H1 (cell line): ENCODE results near the gene MARS2. TPM values are rescaled to one million over a fixed set of nuclear protein-coding genes. Genes with fewer than 3 reads are reported as not detected.

ENCODE experiments used
- CTCF ChIA-PET: fragments of 300-600 bp; sonication (Branson Sonifier 250); formaldehyde crosslinking; loops from one replicate; lab custom pipeline; 2021; ENCODE audit not compliant: partially characterized antibody; lab: Charles Lee
- POLR2A ChIA-PET: fragments of 300-600 bp; sonication (Branson Sonifier 250); formaldehyde crosslinking; loops from one replicate; lab custom pipeline; 2021; ENCODE audit warnings: inconsistent platforms; ENCODE audit not compliant: partially characterized antibody; lab: Charles Lee
- DNase-seq, 2 experiments: peaks; one replicate each; pipeline versions ENCODE4 v3.0.0 to v3.0.0-alpha.2; 2010 to 2022; ENCODE audit warnings: low spot score in 2 of 2, low read depth in 1 of 2, mixed read lengths in 1 of 2
- FAIRE-seq: peaks from 2 replicates; lab custom pipeline; 2011; peaks lifted over from hg19 to GRCh38; lab: Jason Lieb, UNC
- H2AFZ ChIP-seq: 2 replicates; pipeline ENCODE4 v1.8.1; 2012; ENCODE audit warnings: low read length, inconsistent platforms
- H2AK5ac ChIP-seq: 2 replicates; pipeline ENCODE4 v1.6.1; 2013; ENCODE audit warnings: low read depth, low read length
- H2BK120ac ChIP-seq: replicated peaks from 2 replicates; pipeline ENCODE3; 2013; ENCODE audit warnings: low read depth, low read length, inconsistent platforms
- H2BK12ac ChIP-seq: 2 replicates; pipeline ENCODE4 v1.6.1; 2013; ENCODE audit warnings: low read depth, low read length
- H2BK15ac ChIP-seq: 2 replicates; pipeline ENCODE4 v1.6.1; 2013; ENCODE audit warnings: low read length
- H2BK20ac ChIP-seq: 2 replicates; pipeline ENCODE4 v1.6.1; 2013; ENCODE audit warnings: low read length
- H2BK5ac ChIP-seq: 2 replicates; pipeline ENCODE4 v1.6.1; 2013; ENCODE audit warnings: low read depth, low read length
- H3K14ac ChIP-seq: 2 replicates; pipeline ENCODE4 v1.6.1; 2013; ENCODE audit warnings: inconsistent platforms; ENCODE audit not compliant: insufficient read length
- H3K18ac ChIP-seq: 2 replicates; pipeline ENCODE4 v1.6.1; 2013; ENCODE audit warnings: low read length; ENCODE audit errors: extremely low read depth
- H3K23ac ChIP-seq: 2 replicates; pipeline ENCODE4 v1.6.1; 2013; ENCODE audit warnings: inconsistent platforms; ENCODE audit not compliant: insufficient read length
- H3K23me2 ChIP-seq: 2 replicates; pipeline ENCODE4 v1.6.1; 2013; ENCODE audit warnings: low read depth, low read length
- H3K27ac ChIP-seq: 2 replicates; pipeline ENCODE4 v1.6.1; 2011; ENCODE audit warnings: low read depth, low read length, inconsistent platforms
- H3K27me3 ChIP-seq, 4 experiments: replicated peaks in 1 of 4; 1 replicate in 1 of 4; 2 replicates in 3 of 4; pipeline versions ENCODE4 v1.6.1 to v1.8.1; 2011 to 2013; ENCODE audit warnings: low read length in 3 of 4, mild to moderate bottlenecking in 3 of 4, inconsistent platforms in 2 of 4, mixed read lengths in 2 of 4, moderate library complexity in 1 of 4; ENCODE audit not compliant: control insufficient read depth in 3 of 4, insufficient read depth in 3 of 4; ENCODE audit errors: extremely low read depth in 1 of 4
- H3K36me3 ChIP-seq, 4 experiments: 2 replicates each; pipeline versions ENCODE4 v1.6.1 to v1.8.1; 2011 to 2013; ENCODE audit warnings: mild to moderate bottlenecking in 4 of 4, low read length in 3 of 4, moderate library complexity in 2 of 4, control low read depth in 1 of 4, inconsistent platforms in 1 of 4; ENCODE audit not compliant: insufficient read depth in 4 of 4, control insufficient read depth in 2 of 4
- H3K4ac ChIP-seq: replicated peaks from 2 replicates; pipeline ENCODE3; 2013; ENCODE audit warnings: low read length, low read depth, mixed read lengths, inconsistent platforms; ENCODE audit not compliant: insufficient read length
- H3K4me1 ChIP-seq, 4 experiments: replicated peaks in 1 of 4; 1 replicate in 1 of 4; 2 replicates in 3 of 4; pipeline versions ENCODE4 v1.6.1 to v1.8.1; 2011 to 2013; ENCODE audit warnings: low read length in 3 of 4, inconsistent platforms in 2 of 4, mixed read lengths in 1 of 4; ENCODE audit not compliant: insufficient read depth in 4 of 4, control insufficient read depth in 3 of 4
- H3K4me2 ChIP-seq, 2 experiments: 2 replicates each; pipeline versions ENCODE4 v1.6.1 to v1.8.1; 2011 to 2013; ENCODE audit warnings: low read depth in 2 of 2, low read length in 2 of 2, control low read depth in 1 of 2, inconsistent platforms in 1 of 2, mild to moderate bottlenecking in 1 of 2; ENCODE audit not compliant: insufficient read depth in 1 of 2
- H3K4me3 ChIP-seq, 4 experiments: fragments of 200-600, 300-600 bp in 1 of 4; sonication (generic), shearing (Covaris generic), sonication (Bioruptor Twin) in 1 of 4; 2 replicates each; pipeline versions ENCODE4 v1.5.1 to v1.8.1; 2011 to 2016; ENCODE audit warnings: low read length in 4 of 4, low read depth in 3 of 4, control low read depth in 2 of 4, inconsistent platforms in 2 of 4, mild to moderate bottlenecking in 2 of 4, mixed read lengths in 1 of 4, moderate library complexity in 1 of 4; ENCODE audit not compliant: insufficient read depth in 2 of 4; ENCODE audit errors: extremely low read depth in 1 of 4
- H3K56ac ChIP-seq: replicated peaks from 2 replicates; pipeline ENCODE3; 2013; ENCODE audit warnings: low read depth, mild to moderate bottlenecking, mixed read lengths, low read length, inconsistent platforms; ENCODE audit not compliant: insufficient read length
- H3K79me1 ChIP-seq: 2 replicates; pipeline ENCODE4 v1.6.1; 2013; ENCODE audit warnings: low read depth, low read length, control low read depth
- H3K79me2 ChIP-seq, 2 experiments: 2 replicates each; pipeline versions ENCODE4 v1.6.1 to v1.8.1; 2012 to 2013; ENCODE audit warnings: low read length in 2 of 2, mild to moderate bottlenecking in 2 of 2, inconsistent platforms in 1 of 2; ENCODE audit not compliant: insufficient read depth in 2 of 2, control insufficient read depth in 1 of 2
- H3K9ac ChIP-seq, 4 experiments: replicated peaks in 1 of 4; 1 replicate in 1 of 4; 2 replicates in 3 of 4; pipeline versions ENCODE4 v1.6.1 to v1.8.1; 2011 to 2013; ENCODE audit warnings: low read depth in 3 of 4, low read length in 3 of 4, control low read depth in 2 of 4, mild to moderate bottlenecking in 2 of 4, moderate library complexity in 2 of 4, inconsistent platforms in 1 of 4; ENCODE audit errors: extremely low read depth in 1 of 4
- H3K9me3 ChIP-seq, 2 experiments: 2 replicates each; pipeline versions ENCODE4 v1.6.1 to v1.8.1; 2012 to 2013; ENCODE audit warnings: mild to moderate bottlenecking in 2 of 2, moderate library complexity in 2 of 2, control low read depth in 1 of 2, inconsistent platforms in 1 of 2, low read depth in 1 of 2, low read length in 1 of 2, mixed read lengths in 1 of 2; ENCODE audit not compliant: insufficient read depth in 2 of 2
- H4K20me1 ChIP-seq, 2 experiments: replicated peaks in 1 of 2; 2 replicates each; pipeline versions ENCODE3 to v1.8.1; 2011 to 2013; ENCODE audit warnings: inconsistent platforms in 2 of 2, low read length in 2 of 2, mild to moderate bottlenecking in 1 of 2; ENCODE audit not compliant: insufficient read depth in 2 of 2, control insufficient read depth in 1 of 2
- H4K5ac ChIP-seq: 2 replicates; pipeline ENCODE4 v1.6.1; 2013; ENCODE audit warnings: low read length, low read depth, mixed read lengths, inconsistent platforms; ENCODE audit not compliant: insufficient read length
- H4K8ac ChIP-seq: 2 replicates; pipeline ENCODE4 v1.8.0; 2013; ENCODE audit warnings: mild to moderate bottlenecking, moderate library complexity, low read length, inconsistent platforms; ENCODE audit not compliant: insufficient read depth; ENCODE audit errors: extremely low read depth
- H4K91ac ChIP-seq: replicated peaks from 2 replicates; pipeline ENCODE3; 2013; ENCODE audit warnings: low read length, mixed read lengths, inconsistent platforms; ENCODE audit not compliant: insufficient read length
- GABPA ChIP-seq: IDR thresholded peaks from 2 replicates; pipeline ENCODE4 v1.6.1; 2011; ENCODE audit warnings: mild to moderate bottlenecking, low read length, moderate library complexity, borderline replicate concordance; ENCODE audit not compliant: insufficient read depth
- TBP ChIP-seq: IDR thresholded peaks from 2 replicates; pipeline ENCODE4 v1.6.1; 2011; ENCODE audit warnings: low read depth, low read length, improper control_type of control experiment
- WGBS, 2 experiments: shearing (Covaris generic) in 1 of 2; methylation state at CpG; one replicate each; pipeline versions ENCODE4 v1.1.6 to v1.1.7; 2013 to 2015; ENCODE audit warnings: low lambda C conversion rate in 2 of 2, mixed read lengths in 2 of 2, inconsistent platforms in 1 of 2, low coverage in 1 of 2, missing lambda C conversion rate in 1 of 2; ENCODE audit not compliant: insufficient replicate concordance in 2 of 2, insufficient coverage in 1 of 2, insufficient read length in 1 of 2; ENCODE audit errors: extremely low coverage in 1 of 2, missing lambda C conversion rate in 1 of 2; 5-methylcytosine and 5-hydroxymethylcytosine counted together
- polyA plus RNA-seq, 7 experiments: library from polyadenylated mRNA; depleted of rRNA in 3 of 7; stranded (reverse) in 5 of 7; unstranded in 2 of 7; fragments of >200 nt in 5 of 7; fragments of 200-250 nt in 2 of 7; gene quantifications; 1 replicate in 5 of 7; 2 replicates in 1 of 7; 4 replicates in 1 of 7; pipeline versions ENCODE4 v1.2.1 to v1.2.3, GENCODE V29; 2011 to 2013; ENCODE audit warnings: missing spikeins in 2 of 7, mixed read lengths in 2 of 7
- total RNA-seq: library from RNA; stranded (reverse); fragmentation: NEBNext Ultra II Directional; extraction: Animal tissue kit (Norgen Biotek cat#: 25700); gene quantifications from 2 replicates; pipeline ENCODE4 v1.2.1, GENCODE V29; 2021

MARS2 gene
- total and polyA plus RNA-seq, 2 of the 8 experiments (the other 6 are each of a cell fraction or from before 2014, with no cell fraction given): 15.7 to 27.2 TPM

DNA sequence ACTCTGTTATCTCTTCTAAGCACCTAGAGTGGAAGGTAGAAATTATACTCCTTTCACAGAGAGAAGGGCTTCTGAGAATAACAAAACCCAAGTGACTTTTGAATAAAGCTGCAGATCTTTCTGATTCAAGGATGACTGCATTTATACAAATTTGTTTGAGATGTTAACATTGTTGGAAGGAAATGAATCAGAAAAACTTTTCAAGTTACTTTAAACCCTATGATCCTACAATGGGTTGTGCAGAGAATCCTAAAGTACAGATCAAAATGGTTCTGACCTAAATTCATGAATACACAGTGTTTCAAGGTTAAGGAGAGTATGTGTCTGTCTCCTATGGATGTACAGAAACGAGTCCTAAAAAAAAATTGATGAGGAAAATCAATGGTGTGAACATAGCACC is 31.6 kb upstream of the MARS2 start:
- WGBS, 2 experiments: 90% methylated on average over 1 of the region's 1 CpG; no CpG with 5 or more reads in 1 of the 2 experiments
- H3K4ac ChIP-seq: no peak overlapping the region
- POLR2A ChIA-PET: interaction anchor here (2.0 kb wide), 1 partner anchor 174 kb away, joined by 5 read pairs; the partner anchor contains the start of genes HSPD1 and HSPE1
- H2AK5ac ChIP-seq: no peak overlapping the region
- no peak overlapping the region for H2BK5ac ChIP-seq
- no peak overlapping the region for H4K8ac ChIP-seq
- CTCF ChIA-PET: interaction anchor here (1.3 kb wide), 1 partner anchor 34 kb away, joined by 3 read pairs; no protein-coding TSS in a partner anchor
- no peak overlapping the region for H3K14ac ChIP-seq
- FAIRE-seq (no peak), DNase-seq (no peak)
- H3K27ac ChIP-seq: no peak overlapping the region
- TF ChIP-seq TBP (no peak), GABPA (no peak)
- no peak overlapping the region for H3K9ac ChIP-seq
- peak overlapping the region in 1 of 2 experiments; percentile 32; a peak in 2 of 4 replicates for H3K4me2 ChIP-seq
- no peak overlapping the region; a peak in 1 of 8 replicates for H3K4me3 ChIP-seq
- H3K36me3 ChIP-seq: no peaks in the 10 kb centered on the region
- no peak overlapping the region for H2BK20ac ChIP-seq
- H2AFZ ChIP-seq: no peak overlapping the region; the same call in 1 of the 2 replicates
- H3K27me3 ChIP-seq: no peaks in the 10 kb centered on the region
- no peak overlapping the region for H3K18ac ChIP-seq
- H2BK15ac ChIP-seq: no peak overlapping the region
- no peak overlapping the region for H4K5ac ChIP-seq
- H3K9me3 ChIP-seq: no peaks in the 10 kb centered on the region
- H3K79me2 ChIP-seq: no peaks in the 10 kb centered on the region
- H3K23me2 ChIP-seq: no peaks in the 10 kb centered on the region
- no peak overlapping the region for H4K91ac ChIP-seq
- no peaks in the 10 kb centered on the region for H3K79me1 ChIP-seq
- H3K56ac ChIP-seq: no peak overlapping the region
- H4K20me1 ChIP-seq: no peaks in the 10 kb centered on the region
- peaks cover 0 to 9% (median 5%) of the 10 kb centered on the region in 4 experiments; a peak in 5 of 7 replicates for H3K4me1 ChIP-seq
- H2BK120ac ChIP-seq: no peak overlapping the region
- H3K23ac ChIP-seq: no peak overlapping the region
- H2BK12ac ChIP-seq: no peak overlapping the region
